HL-60 (cell line): Measurements from ENCODE around the gene SPRR2B.

Experiments used
- DNase-seq, 2 experiments: peaks; one replicate each; pipeline ENCODE4 v3.0.0-alpha.2; 2010 to 2020; ENCODE audit warnings: low read depth in 1 of 2, low spot score in 1 of 2
- H3K27ac ChIP-seq: fragments of 250-450 bp; sonication (Bioruptor Pico); replicated peaks from 2 replicates; pipeline ENCODE4 v1.5.1; 2020; ENCODE audit warnings: mild to moderate bottlenecking, moderate library complexity
- H3K27me3 ChIP-seq: fragments of 250-450 bp; sonication (Bioruptor Pico); 2 replicates; pipeline ENCODE4 v1.5.1; 2021; ENCODE audit warnings: mild to moderate bottlenecking, moderate library complexity; ENCODE audit not compliant: insufficient read depth, poor library complexity, severe bottlenecking
- H3K4me3 ChIP-seq: replicated peaks from 2 replicates; pipeline ENCODE4 v1.5.1; 2011; ENCODE audit warnings: mild to moderate bottlenecking, control low read depth, low read length; ENCODE audit not compliant: insufficient read depth
- CTCF ChIP-seq: IDR thresholded peaks from one replicate; pipeline ENCODE4 v1.5.1; 2011; ENCODE audit warnings: low read length, control low read depth, inconsistent platforms; ENCODE audit not compliant: insufficient read depth
- GABPA ChIP-seq: IDR thresholded peaks from 2 replicates; pipeline ENCODE4 v1.6.1; 2012; ENCODE audit warnings: low read depth
- POLR2AphosphoS5 ChIP-seq: IDR thresholded peaks from 2 replicates; pipeline ENCODE4 v1.6.1; 2012; ENCODE audit warnings: low read depth
- REST ChIP-seq: IDR thresholded peaks from 2 replicates; pipeline ENCODE4 v1.6.1; 2012; ENCODE audit warnings: low read depth; ENCODE audit not compliant: insufficient replicate concordance
- SPI1 ChIP-seq: IDR thresholded peaks from 2 replicates; pipeline ENCODE4 v1.6.1; 2012; ENCODE audit warnings: low read depth, mild to moderate bottlenecking, borderline replicate concordance

Gene SPRR2B

GRCh38 chr1:153095764-153096163 lies 24.4 kb upstream of the SPRR2B start:
- DNase-seq, result no peak
- H3K4me3 ChIP-seq, result no peak overlapping the region
- no peak for TF ChIP-seq CTCF
- no peak for TF ChIP-seq REST
- H3K27ac ChIP-seq, result no peak overlapping the region
- no peaks in the 10 kb centered on the region for H3K27me3 ChIP-seq

GRCh38 chr1:153094426-153094825 lies 23.0 kb upstream of the SPRR2B start, which contains the start of gene SPRR2E:
TSS of gene SPRR2E (minus strand) at chr1:153094526. CDS start at chr1:153093751, 775 bp downstream.
- no peak for TF ChIP-seq POLR2AphosphoS5
- no peak for TF ChIP-seq SPI1
- TF ChIP-seq CTCF, result no peak
- no peak for TF ChIP-seq GABPA
- no peak for TF ChIP-seq REST
- Histone ChIP-seq H3K27ac (no peak within 1 kb of the TSS), H3K27me3 (no peaks in the 10 kb centered on the region), H3K4me3 (no peak within 1 kb of the TSS)
- no peak for DNase-seq

GRCh38 chr1:153087652-153088051 lies 16.2 kb upstream of the SPRR2B start:
- Histone ChIP-seq H3K4me3 (no peak overlapping the region), H3K27me3 (no peaks in the 10 kb centered on the region), H3K27ac (no peak overlapping the region)
- TF ChIP-seq SPI1, result no peak
- TF ChIP-seq POLR2AphosphoS5, result no peak
- TF ChIP-seq CTCF, result no peak
- no peak for TF ChIP-seq GABPA
- TF ChIP-seq REST, result no peak
- DNase-seq, result no peak
